Measurements from ENCODE around the gene C16orf78. TPM values are rescaled to one million over a fixed set of nuclear protein-coding genes. Genes with fewer than 3 reads are reported as not detected.

C16orf78 gene
- total RNA-seq, 1 experiment from 2014 or later: not detected

- intact Hi-C loops (cut with micrococcal nuclease; ENCODE audit: unreplicated experiment): loop anchor here (5.0 kb wide), 1 partner anchor 666 kb away; no protein-coding TSS in a partner anchor
- BruUV-seq (replicated peaks): no TSS peak
- Histone ChIP-seq H3K4me2 (no peak overlapping the region), H3K4me3 (no peak overlapping the region), H3K27me3 (ENCODE audit: insufficient read depth, low read depth) (peaks cover 36% of the 10 kb centered on the region), H3K27ac (no peak overlapping the region), H3K36me3 (ENCODE audit: low read depth) (no peaks in the 10 kb centered on the region), H3K9me2 (ENCODE audit: insufficient read depth) (no peaks in the 10 kb centered on the region), H3K79me2 (ENCODE audit: low read depth) (no peaks in the 10 kb centered on the region), H3F3A (ENCODE audit: insufficient read depth, low read depth) (no peaks in the 10 kb centered on the region), H4K20me1 (ENCODE audit: insufficient read depth) (no peaks in the 10 kb centered on the region), H3K4me1 (replicated peaks; ENCODE audit: insufficient read depth) (no peaks in the 10 kb centered on the region), H2AFZ (no peak overlapping the region), H3K9me3 (ENCODE audit: insufficient read depth, low read depth) (no peaks in the 10 kb centered on the region)
- CTCF ChIA-PET: no interaction called here
- TF ChIP-seq EZH2 (IDR thresholded peaks at IDR 0.05; ENCODE audit: low read depth) (no peak), CTCF (conservative IDR thresholded peaks at IDR 0.05) (no peak)
- POLR2A ChIA-PET (ENCODE audit: unreplicated experiment): no interaction called here
- DNase-seq: no peak
These were observed 19.9 kb upstream of the C16orf78 start for GRCh38 chr16:49353680-49354079.

- intact Hi-C loops (cut with micrococcal nuclease; ENCODE audit: unreplicated experiment): loop anchor here (5.0 kb wide), 1 partner anchor 667 kb away; no protein-coding TSS in a partner anchor
- DNase-seq: no peak
- H3K9me3 ChIP-seq (ENCODE audit: insufficient read depth, low read depth): no peaks in the 10 kb centered on the region
- H3K36me3 ChIP-seq (ENCODE audit: low read depth): no peaks in the 10 kb centered on the region
- H3K27ac ChIP-seq: no peak overlapping the region
- no peak for TF ChIP-seq CTCF (conservative IDR thresholded peaks at IDR 0.05)
- no peak for TF ChIP-seq EZH2 (IDR thresholded peaks at IDR 0.05; ENCODE audit: low read depth)
- H3K4me3 ChIP-seq: no peak overlapping the region
- no peak overlapping the region for H3K4me2 ChIP-seq
- no peaks in the 10 kb centered on the region for H3K4me1 ChIP-seq (replicated peaks; ENCODE audit: insufficient read depth)
- H3K27me3 ChIP-seq (ENCODE audit: insufficient read depth, low read depth): peaks cover 41% of the 10 kb centered on the region
- BruUV-seq (replicated peaks): no TSS peak
- H2AFZ ChIP-seq: no peak overlapping the region
- POLR2A ChIA-PET (ENCODE audit: unreplicated experiment): no interaction called here
- CTCF ChIA-PET: no interaction called here
- H3K9me2 ChIP-seq (ENCODE audit: insufficient read depth): no peaks in the 10 kb centered on the region
- no peaks in the 10 kb centered on the region for H3K79me2 ChIP-seq (ENCODE audit: low read depth)
- no peaks in the 10 kb centered on the region for H3F3A ChIP-seq (ENCODE audit: insufficient read depth, low read depth)
- H4K20me1 ChIP-seq (ENCODE audit: insufficient read depth): no peaks in the 10 kb centered on the region
These were observed 19.5 kb upstream of the C16orf78 start for GRCh38 chr16:49354101-49354500.

GRCh38 chr16:49354991-49355390, 18.6 kb upstream of the C16orf78 start:
- TF ChIP-seq EZH2 (IDR thresholded peaks at IDR 0.05; ENCODE audit: low read depth) (no peak), CTCF (conservative IDR thresholded peaks at IDR 0.05) (no peak)
- no peaks in the 10 kb centered on the region for H3F3A ChIP-seq (ENCODE audit: insufficient read depth, low read depth)
- H3K27ac ChIP-seq: no peak overlapping the region
- no peak overlapping the region for H2AFZ ChIP-seq
- H3K79me2 ChIP-seq (ENCODE audit: low read depth): no peaks in the 10 kb centered on the region
- CTCF ChIA-PET: no interaction called here
- no peaks in the 10 kb centered on the region for H3K36me3 ChIP-seq (ENCODE audit: low read depth)
- BruUV-seq (replicated peaks): no TSS peak
- POLR2A ChIA-PET (ENCODE audit: unreplicated experiment): no interaction called here
- no peak overlapping the region for H3K4me3 ChIP-seq
- intact Hi-C loops (cut with micrococcal nuclease; ENCODE audit: unreplicated experiment): loop anchor here (5.0 kb wide), 1 partner anchor 668 kb away; no protein-coding TSS in a partner anchor
- no peaks in the 10 kb centered on the region for H3K4me1 ChIP-seq (replicated peaks; ENCODE audit: insufficient read depth)
- peaks cover 47% of the 10 kb centered on the region for H3K27me3 ChIP-seq (ENCODE audit: insufficient read depth, low read depth)
- DNase-seq: no peak
- no peaks in the 10 kb centered on the region for H3K9me3 ChIP-seq (ENCODE audit: insufficient read depth, low read depth)
- H4K20me1 ChIP-seq (ENCODE audit: insufficient read depth): no peaks in the 10 kb centered on the region
- no peaks in the 10 kb centered on the region for H3K9me2 ChIP-seq (ENCODE audit: insufficient read depth)
- H3K4me2 ChIP-seq: no peak overlapping the region

All from PC-9 (cell line).